Right atrium auricular region (tissue), 2 donors: ENCODE measurements around the gene PKD1L1. TPM values are rescaled to one million over a fixed set of nuclear protein-coding genes. Genes with fewer than 3 reads are reported as not detected.

Experiments
- DNase-seq: peaks from one replicate; pipeline ENCODE4 v3.0.0-alpha.2; 2019; ENCODE audit warnings: low spot score
- H3K27ac ChIP-seq, 2 donors: fragments of 200-600 bp; sonication (generic); 1 replicate in 1 of 2; 2 replicates in 1 of 2; pipeline ENCODE4 v1.5.1; 2016 to 2019
- H3K27me3 ChIP-seq, 2 donors: fragments of 200-600 bp; sonication (generic); one replicate each; pipeline versions ENCODE4 v1.5.1 to v1.6.0; 2017 to 2019
- H3K36me3 ChIP-seq: fragments of 200-600 bp; sonication (generic); one replicate; pipeline ENCODE4 v1.5.1; 2016
- H3K4me1 ChIP-seq, 2 donors: fragments of 200-600 bp; sonication (generic); one replicate each; pipeline versions ENCODE4 v1.5.1 to v1.6.0; 2017 to 2019
- H3K4me3 ChIP-seq, 2 donors: fragments of 200-600 bp; sonication (generic); 1 replicate in 1 of 2; 2 replicates in 1 of 2; pipeline ENCODE4 v1.5.1; 2017 to 2019; ENCODE audit warnings: mild to moderate bottlenecking in 1 of 2, moderate library complexity in 1 of 2
- H3K9me3 ChIP-seq, 2 donors: fragments of 200-600 bp; sonication (generic); one replicate each; pipeline ENCODE4 v1.5.1; 2019
- total RNA-seq, 2 donors: library from RNA; depleted of rRNA; stranded (reverse); fragments of >200 nt; gene quantifications; one replicate each; pipeline ENCODE4 v1.1.0, GENCODE V29; 2016
- TF ChIP-seq, protein P1 (sequence below), 2 donors: fragments of 200-600 bp; sonication (generic); IDR thresholded peaks; one replicate each; pipeline ENCODE4 v1.5.1; 2019; ENCODE audit warnings: antibody characterized with exemption in 2 of 2

The PKD1L1 gene
- total RNA-seq, 2 donors from 2014 or later = 0.98 to 1.1 TPM

- Histone ChIP-seq H3K9me3 (no peaks in the 10 kb centered on the region), H3K4me3 (no peak overlapping the region), H3K27ac (no peak overlapping the region), H3K27me3 (no peaks in the 10 kb centered on the region), H3K36me3 (no peaks in the 10 kb centered on the region), H3K4me1 (no peaks in the 10 kb centered on the region)
- TF ChIP-seq, protein P1, sequence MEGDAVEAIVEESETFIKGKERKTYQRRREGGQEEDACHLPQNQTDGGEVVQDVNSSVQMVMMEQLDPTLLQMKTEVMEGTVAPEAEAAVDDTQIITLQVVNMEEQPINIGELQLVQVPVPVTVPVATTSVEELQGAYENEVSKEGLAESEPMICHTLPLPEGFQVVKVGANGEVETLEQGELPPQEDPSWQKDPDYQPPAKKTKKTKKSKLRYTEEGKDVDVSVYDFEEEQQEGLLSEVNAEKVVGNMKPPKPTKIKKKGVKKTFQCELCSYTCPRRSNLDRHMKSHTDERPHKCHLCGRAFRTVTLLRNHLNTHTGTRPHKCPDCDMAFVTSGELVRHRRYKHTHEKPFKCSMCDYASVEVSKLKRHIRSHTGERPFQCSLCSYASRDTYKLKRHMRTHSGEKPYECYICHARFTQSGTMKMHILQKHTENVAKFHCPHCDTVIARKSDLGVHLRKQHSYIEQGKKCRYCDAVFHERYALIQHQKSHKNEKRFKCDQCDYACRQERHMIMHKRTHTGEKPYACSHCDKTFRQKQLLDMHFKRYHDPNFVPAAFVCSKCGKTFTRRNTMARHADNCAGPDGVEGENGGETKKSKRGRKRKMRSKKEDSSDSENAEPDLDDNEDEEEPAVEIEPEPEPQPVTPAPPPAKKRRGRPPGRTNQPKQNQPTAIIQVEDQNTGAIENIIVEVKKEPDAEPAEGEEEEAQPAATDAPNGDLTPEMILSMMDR (IDR thresholded peaks at IDR 0.05) = no peak
- DNase-seq = no peak
Measured at GRCh38 chr7:47875998-47876744, 72.1 kb downstream of the PKD1L1 start.

DNA sequence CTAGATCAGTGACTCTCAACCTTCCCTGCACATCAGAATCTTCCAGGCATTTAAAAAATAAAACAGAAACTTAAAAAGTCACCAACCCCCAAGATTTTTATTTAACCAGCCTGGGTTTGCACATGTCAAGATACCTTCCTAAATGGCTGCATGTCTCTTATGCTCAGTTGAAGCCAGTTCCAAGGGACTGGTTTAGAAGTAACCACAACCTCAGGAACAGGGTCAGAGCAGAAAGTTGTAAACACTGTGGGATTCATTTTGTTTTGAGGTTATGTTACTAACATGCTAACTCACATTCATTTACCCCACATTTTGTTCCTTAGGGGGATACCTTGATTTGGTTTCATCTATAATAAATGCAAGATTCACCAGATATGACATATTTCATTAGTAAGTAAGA is 72.9 kb downstream of the PKD1L1 start:
- Histone ChIP-seq H3K4me3 (no peak overlapping the region), H3K4me1 (no peaks in the 10 kb centered on the region), H3K27me3 (no peaks in the 10 kb centered on the region), H3K36me3 (no peaks in the 10 kb centered on the region), H3K9me3 (no peaks in the 10 kb centered on the region), H3K27ac (no peak overlapping the region)
- TF ChIP-seq, protein P1 (IDR thresholded peaks at IDR 0.05) = no peak
- DNase-seq = no peak

DNA sequence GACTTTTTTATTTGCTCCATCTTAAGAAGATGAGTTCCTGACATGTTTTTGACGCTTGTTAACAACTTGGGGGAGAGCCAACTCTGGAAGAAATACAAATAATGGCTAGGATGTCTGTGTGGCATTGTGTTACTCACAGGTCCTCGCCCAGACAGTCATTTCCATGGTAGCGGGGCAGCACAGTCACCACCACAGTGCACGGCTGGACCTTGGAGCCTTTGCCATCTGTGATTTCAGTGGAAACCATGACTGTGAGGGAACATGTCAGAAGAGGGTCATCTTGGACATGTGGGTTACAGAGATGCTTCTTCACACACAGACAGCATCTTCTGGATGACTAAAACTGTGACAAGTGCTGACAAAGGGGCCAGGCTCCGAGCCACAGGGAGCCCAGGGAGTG is 74.5 kb downstream of the PKD1L1 start:
- Histone ChIP-seq H3K4me1 (no peaks in the 10 kb centered on the region), H3K36me3 (no peaks in the 10 kb centered on the region), H3K27ac (no peak overlapping the region), H3K4me3 (no peak overlapping the region), H3K9me3 (no peaks in the 10 kb centered on the region), H3K27me3 (no peaks in the 10 kb centered on the region)
- no peak for DNase-seq
- TF ChIP-seq, protein P1 (IDR thresholded peaks at IDR 0.05) = no peak

- Histone ChIP-seq H3K27ac (no peak overlapping the region), H3K4me3 (no peak overlapping the region), H3K27me3 (no peaks in the 10 kb centered on the region), H3K9me3 (no peaks in the 10 kb centered on the region), H3K4me1 (no peaks in the 10 kb centered on the region), H3K36me3 (no peaks in the 10 kb centered on the region)
- TF ChIP-seq, protein P1 (IDR thresholded peaks at IDR 0.05) = no peak
- DNase-seq = no peak
Measured at GRCh38 chr7:47867286-47867685, 81.0 kb downstream of the PKD1L1 start.

GRCh38 chr7:47866120-47866519 is 82.1 kb downstream of the PKD1L1 start:
- no peak for DNase-seq
- Histone ChIP-seq H3K36me3 (no peaks in the 10 kb centered on the region), H3K27ac (no peak overlapping the region), H3K9me3 (no peaks in the 10 kb centered on the region), H3K27me3 (no peaks in the 10 kb centered on the region), H3K4me3 (no peak overlapping the region), H3K4me1 (no peaks in the 10 kb centered on the region)
- TF ChIP-seq, protein P1 (IDR thresholded peaks at IDR 0.05) = no peak
